HepG2 (cell line): ENCODE measurements around the gene SF3A2. TPM values are rescaled to one million over a fixed set of nuclear protein-coding genes. Genes with fewer than 3 reads are reported as not detected.

Experiments used
- AGO2 ChIP-seq: fragments of 200-400 bp; formaldehyde crosslinking; optimal IDR thresholded peaks from 2 replicates; pipeline ENCODE3; 2017; ENCODE audit warnings: mild to moderate bottlenecking, low read depth, low read length, moderate library complexity
- ELF4 ChIP-seq: sonication (generic); formaldehyde crosslinking; IDR thresholded peaks from 2 replicates; pipeline ENCODE4 v1.5.0; 2020; ENCODE audit warnings: missing genetic modification reagents, mild to moderate bottlenecking, moderate library complexity, borderline replicate concordance
- FOXC1 ChIP-seq: sonication (generic); formaldehyde crosslinking; IDR thresholded peaks from 2 replicates; pipeline ENCODE4 v1.8.0; 2022; ENCODE audit warnings: mild to moderate bottlenecking, missing genetic modification reagents, borderline replicate concordance
- HIVEP1 ChIP-seq: sonication (generic); formaldehyde crosslinking; IDR thresholded peaks from 2 replicates; pipeline ENCODE4 v1.4.0; 2020; ENCODE audit warnings: mild to moderate bottlenecking, missing genetic modification reagents
- HOXA7 ChIP-seq: sonication (generic); formaldehyde crosslinking; IDR thresholded peaks from 2 replicates; pipeline ENCODE4 v1.8.1; 2022; ENCODE audit warnings: mild to moderate bottlenecking, missing genetic modification reagents, moderate library complexity
- NFKB2 ChIP-seq: sonication (generic); formaldehyde crosslinking; IDR thresholded peaks from 2 replicates; pipeline ENCODE4 v1.4.0; 2020; ENCODE audit warnings: missing genetic modification reagents, borderline replicate concordance
- POGZ ChIP-seq: sonication (generic); formaldehyde crosslinking; IDR thresholded peaks from 2 replicates; pipeline ENCODE4 v1.4.0; 2020; ENCODE audit warnings: mild to moderate bottlenecking, missing genetic modification reagents
- ZNF274 ChIP-seq: sonication (generic); formaldehyde crosslinking; IDR thresholded peaks from 2 replicates; pipeline ENCODE4 v1.5.1; 2020; ENCODE audit warnings: mild to moderate bottlenecking, missing genetic modification reagents
- ZSCAN21 ChIP-seq: sonication (generic); formaldehyde crosslinking; IDR thresholded peaks from 2 replicates; pipeline ENCODE4 v1.8.0; 2022; ENCODE audit warnings: mild to moderate bottlenecking, missing genetic modification reagents, moderate library complexity, borderline replicate concordance
- polyA plus RNA-seq, 8 experiments: library from polyadenylated mRNA; depleted of rRNA in 3 of 8; stranded (reverse) in 7 of 8; unstranded in 1 of 8; fragments of >200 nt; fragmentation: Illumina TruSeq in 4 of 8; extraction: Trizol in 4 of 8; gene quantifications; 2 replicates each; pipeline versions ENCODE4 v1.2.1 to v1.2.3, GENCODE V29; 2011 to 2016; ENCODE audit warnings: low read depth in 4 of 8, missing spikeins in 1 of 8, mixed read lengths in 1 of 8; ENCODE audit not compliant: insufficient read depth in 1 of 8
- total RNA-seq, 5 experiments: library from RNA; depleted of rRNA; stranded (reverse); fragments of >200 nt; fragmentation: Illumina TruSeq; extraction: Trizol; gene quantifications; 2 replicates each; pipeline ENCODE4 v1.2.3, GENCODE V29; 2016; ENCODE audit warnings: low read depth in 1 of 5
- TF ChIP-seq, protein P1 (sequence below): sonication (generic); formaldehyde crosslinking; IDR thresholded peaks from 2 replicates; pipeline ENCODE4 v1.4.0; 2020; ENCODE audit warnings: missing genetic modification reagents
- TF ChIP-seq, protein P2 (sequence below): IDR thresholded peaks from 2 replicates; pipeline ENCODE4 v1.6.1; 2016; ENCODE audit warnings: low read depth, control low read depth
- TF ChIP-seq, protein P3 (sequence below): sonication (generic); formaldehyde crosslinking; IDR thresholded peaks from 2 replicates; pipeline ENCODE4 v1.4.0; 2020; ENCODE audit warnings: mild to moderate bottlenecking, missing genetic modification reagents
- TF ChIP-seq, protein P4 (sequence below): sonication (generic); formaldehyde crosslinking; IDR thresholded peaks from 2 replicates; pipeline ENCODE4 v1.5.0; 2020; ENCODE audit warnings: missing genetic modification reagents

The SF3A2 gene
- total and polyA plus RNA-seq, 2 of the 13 experiments (the other 11 are each of a cell fraction or from before 2014, with no cell fraction given) = 8.6 to 8.8 TPM

DNA sequence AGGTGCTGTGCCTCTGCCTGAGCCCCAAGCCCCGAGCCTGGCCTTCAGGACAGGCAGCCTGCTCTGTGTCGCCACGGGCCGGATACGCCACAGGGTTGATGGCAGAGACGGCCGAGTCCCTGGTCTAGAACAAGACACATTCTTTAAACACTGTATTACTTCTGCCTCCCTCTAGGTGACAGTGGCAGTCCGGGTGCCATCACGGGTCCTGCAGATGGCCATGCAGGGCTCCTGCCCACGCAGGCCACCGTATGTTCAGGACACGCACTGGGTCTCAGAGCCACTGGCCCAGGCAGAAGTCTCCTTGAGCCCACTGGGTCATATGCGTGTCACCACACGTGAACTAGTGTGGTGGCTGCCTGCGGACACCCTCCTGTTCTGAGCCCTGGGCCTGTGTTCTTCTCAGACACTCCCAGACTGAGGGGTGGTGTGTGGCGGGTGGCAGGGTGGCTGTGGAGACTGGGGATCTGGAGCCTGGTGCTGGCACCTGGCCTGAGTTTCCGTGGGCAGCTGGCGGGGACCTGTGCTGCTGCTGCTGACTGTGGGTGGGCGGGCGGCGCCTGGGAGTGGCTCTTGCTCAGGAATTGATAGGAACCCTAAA lies 4.9 kb upstream of the SF3A2 start (continued):
- TF ChIP-seq, protein P1, sequence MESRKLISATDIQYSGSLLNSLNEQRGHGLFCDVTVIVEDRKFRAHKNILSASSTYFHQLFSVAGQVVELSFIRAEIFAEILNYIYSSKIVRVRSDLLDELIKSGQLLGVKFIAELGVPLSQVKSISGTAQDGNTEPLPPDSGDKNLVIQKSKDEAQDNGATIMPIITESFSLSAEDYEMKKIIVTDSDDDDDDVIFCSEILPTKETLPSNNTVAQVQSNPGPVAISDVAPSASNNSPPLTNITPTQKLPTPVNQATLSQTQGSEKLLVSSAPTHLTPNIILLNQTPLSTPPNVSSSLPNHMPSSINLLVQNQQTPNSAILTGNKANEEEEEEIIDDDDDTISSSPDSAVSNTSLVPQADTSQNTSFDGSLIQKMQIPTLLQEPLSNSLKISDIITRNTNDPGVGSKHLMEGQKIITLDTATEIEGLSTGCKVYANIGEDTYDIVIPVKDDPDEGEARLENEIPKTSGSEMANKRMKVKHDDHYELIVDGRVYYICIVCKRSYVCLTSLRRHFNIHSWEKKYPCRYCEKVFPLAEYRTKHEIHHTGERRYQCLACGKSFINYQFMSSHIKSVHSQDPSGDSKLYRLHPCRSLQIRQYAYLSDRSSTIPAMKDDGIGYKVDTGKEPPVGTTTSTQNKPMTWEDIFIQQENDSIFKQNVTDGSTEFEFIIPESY (CRISPR knock-in tag) = peak; percentile 4; the same call in 1 of the 2 replicates
- TF ChIP-seq ELF4 (CRISPR knock-in tag) = no peak
- TF ChIP-seq, protein P2, sequence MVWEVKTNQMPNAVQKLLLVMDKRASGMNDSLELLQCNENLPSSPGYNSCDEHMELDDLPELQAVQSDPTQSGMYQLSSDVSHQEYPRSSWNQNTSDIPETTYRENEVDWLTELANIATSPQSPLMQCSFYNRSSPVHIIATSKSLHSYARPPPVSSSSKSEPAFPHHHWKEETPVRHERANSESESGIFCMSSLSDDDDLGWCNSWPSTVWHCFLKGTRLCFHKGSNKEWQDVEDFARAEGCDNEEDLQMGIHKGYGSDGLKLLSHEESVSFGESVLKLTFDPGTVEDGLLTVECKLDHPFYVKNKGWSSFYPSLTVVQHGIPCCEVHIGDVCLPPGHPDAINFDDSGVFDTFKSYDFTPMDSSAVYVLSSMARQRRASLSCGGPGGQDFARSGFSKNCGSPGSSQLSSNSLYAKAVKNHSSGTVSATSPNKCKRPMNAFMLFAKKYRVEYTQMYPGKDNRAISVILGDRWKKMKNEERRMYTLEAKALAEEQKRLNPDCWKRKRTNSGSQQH = no peak
- peak; percentile 96 for TF ChIP-seq AGO2
- no peak for TF ChIP-seq ZSCAN21 (CRISPR knock-in tag)
- TF ChIP-seq POGZ (CRISPR knock-in tag) = no peak
- TF ChIP-seq HIVEP1 (CRISPR knock-in tag) = 0 out of 2 replicates have a peak, but pooled peaks have one; percentile 2
- TF ChIP-seq FOXC1 (CRISPR knock-in tag) = no peak
- TF ChIP-seq, protein P3, sequence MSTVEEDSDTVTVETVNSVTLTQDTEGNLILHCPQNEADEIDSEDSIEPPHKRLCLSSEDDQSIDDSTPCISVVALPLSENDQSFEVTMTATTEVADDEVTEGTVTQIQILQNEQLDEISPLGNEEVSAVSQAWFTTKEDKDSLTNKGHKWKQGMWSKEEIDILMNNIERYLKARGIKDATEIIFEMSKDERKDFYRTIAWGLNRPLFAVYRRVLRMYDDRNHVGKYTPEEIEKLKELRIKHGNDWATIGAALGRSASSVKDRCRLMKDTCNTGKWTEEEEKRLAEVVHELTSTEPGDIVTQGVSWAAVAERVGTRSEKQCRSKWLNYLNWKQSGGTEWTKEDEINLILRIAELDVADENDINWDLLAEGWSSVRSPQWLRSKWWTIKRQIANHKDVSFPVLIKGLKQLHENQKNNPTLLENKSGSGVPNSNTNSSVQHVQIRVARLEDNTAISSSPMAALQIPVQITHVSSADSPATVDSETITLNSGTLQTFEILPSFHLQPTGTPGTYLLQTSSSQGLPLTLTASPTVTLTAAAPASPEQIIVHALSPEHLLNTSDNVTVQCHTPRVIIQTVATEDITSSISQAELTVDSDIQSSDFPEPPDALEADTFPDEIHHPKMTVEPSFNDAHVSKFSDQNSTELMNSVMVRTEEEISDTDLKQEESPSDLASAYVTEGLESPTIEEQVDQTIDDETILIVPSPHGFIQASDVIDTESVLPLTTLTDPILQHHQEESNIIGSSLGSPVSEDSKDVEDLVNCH (CRISPR knock-in tag) = no peak
- no peak for TF ChIP-seq ZNF274 (CRISPR knock-in tag)
- no peak for TF ChIP-seq NFKB2 (CRISPR knock-in tag)
- TF ChIP-seq HOXA7 (CRISPR knock-in tag) = no peak
- TF ChIP-seq, protein P4, sequence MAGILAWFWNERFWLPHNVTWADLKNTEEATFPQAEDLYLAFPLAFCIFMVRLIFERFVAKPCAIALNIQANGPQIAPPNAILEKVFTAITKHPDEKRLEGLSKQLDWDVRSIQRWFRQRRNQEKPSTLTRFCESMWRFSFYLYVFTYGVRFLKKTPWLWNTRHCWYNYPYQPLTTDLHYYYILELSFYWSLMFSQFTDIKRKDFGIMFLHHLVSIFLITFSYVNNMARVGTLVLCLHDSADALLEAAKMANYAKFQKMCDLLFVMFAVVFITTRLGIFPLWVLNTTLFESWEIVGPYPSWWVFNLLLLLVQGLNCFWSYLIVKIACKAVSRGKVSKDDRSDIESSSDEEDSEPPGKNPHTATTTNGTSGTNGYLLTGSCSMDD = no peak
